Adrenal gland (tissue), 12 donors: ENCODE results near the gene SMIM1. TPM values are rescaled to one million over a fixed set of nuclear protein-coding genes. Genes with fewer than 3 reads are reported as not detected.

Experiments
- DNase-seq, 7 donors: peaks; one replicate each; pipeline ENCODE4 v3.0.0-alpha.2; 2019 to 2020
- H3K27ac ChIP-seq, 5 donors: fragments of 200-600 bp; sonication (generic) in 4 of 5; 1 replicate in 3 of 5; 2 replicates in 2 of 5; pipeline versions ENCODE4 v1.5.1 to v1.8.0; 2016 to 2020; ENCODE audit warnings: mild to moderate bottlenecking in 1 of 5
- H3K27me3 ChIP-seq: fragments of 200-600 bp; 2 replicates; pipeline ENCODE4 v1.8.0; 2021
- H3K36me3 ChIP-seq, 2 donors: fragments of 200-600 bp; replicated peaks in 1 of 2; 1 replicate in 1 of 2; 2 replicates in 1 of 2; pipeline versions ENCODE4 v1.5.1 to v1.8.0; 2018 to 2022
- H3K4me1 ChIP-seq, 2 donors: fragments of 200-600 bp; replicated peaks in 1 of 2; 1 replicate in 1 of 2; 2 replicates in 1 of 2; pipeline versions ENCODE4 v1.5.1 to v1.8.0; 2018 to 2021
- H3K4me3 ChIP-seq, 4 donors: fragments of 200-600 bp; sonication (generic) in 3 of 4; one replicate each; pipeline ENCODE4 v1.5.1; 2016 to 2018
- H3K9me3 ChIP-seq, 3 donors: fragments of 200-600 bp; sonication (generic) in 1 of 3; replicated peaks in 1 of 3; 1 replicate in 2 of 3; 2 replicates in 1 of 3; pipeline versions ENCODE4 v1.5.1 to v1.8.0; 2016 to 2021
- CTCF ChIP-seq, 6 experiments: fragments of 450-650 bp in 4 of 6; fragments of 200-600 bp in 2 of 6; sonication (generic) in 1 of 6; IDR thresholded peaks; 1 replicate in 5 of 6; 2 replicates in 1 of 6; pipeline versions ENCODE4 v1.5.1 to v1.8.0; 2016 to 2021; ENCODE audit warnings: antibody characterized with exemption in 6 of 6, mild to moderate bottlenecking in 2 of 6, moderate library complexity in 1 of 6
- POLR2A ChIP-seq, 2 donors: fragments of 450-650 bp; IDR thresholded peaks; one replicate each; pipeline ENCODE4 v1.6.1; 2017; ENCODE audit warnings: antibody characterized with exemption in 2 of 2, mild to moderate bottlenecking in 2 of 2, moderate library complexity in 1 of 2
- WGBS, 4 donors: extraction: QIAGEN DNeasy Blood & Tissue Kit in 2 of 4; methylation state at CpG; one replicate each; pipeline versions ENCODE4 v1.1.5 to v1.1.7; 2013 to 2017; 5-methylcytosine and 5-hydroxymethylcytosine counted together
- intact Hi-C, 2 donors: fragments of 100-400 bp; cut with DNase I; formaldehyde crosslinking; loops; one replicate each; pipeline versions ENCODE4 v1.14.1 to v1.15.0; 2022 to 2023
- polyA plus RNA-seq, 3 donors: library from polyadenylated mRNA; stranded (reverse); fragments of 200-250 nt in 2 of 3; fragments of 350-450 nt in 1 of 3; fragmentation: Illumina TruSeq in 1 of 3; extraction: RNeasy Lipid Tissue Mini Kit (QIAGEN cat#74804) in 1 of 3; gene quantifications; one replicate each; pipeline ENCODE4 v1.2.3, GENCODE V29; 2013 to 2014
- total RNA-seq, 9 donors: library from RNA; depleted of rRNA in 4 of 9; stranded (reverse); fragments of >200 nt in 4 of 9; fragments of 120-200 nt in 1 of 9; fragmentation: NEBNext Ultra II Directional in 1 of 9; extraction: Animal tissue kit (Norgen Biotek cat#: 25700) in 1 of 9; gene quantifications; one replicate each; pipeline versions ENCODE4 v1.1.0 to v1.2.4, GENCODE V29; 2013 to 2023
- donor health status: healthy with polysubstance abuse.
- donor health status: Bipolar disorder and iron deficiency.
- donor health status: DM: yes; HTN: yes; CAD: no.
- donor health status: DM: no; HTN: no; CAD: no.
- donor health status: DM: no; HTN: no; CAD: no.
- donor health status: DM: yes; HTN: yes; CAD: no.

The SMIM1 gene
- total and polyA plus RNA-seq, 12 donors: 0.35 to 22.0 (median 7.0) TPM; not detected in 2

- Histone ChIP-seq H3K4me3 (no peak overlapping the region), H3K27me3 (no peaks in the 10 kb centered on the region), H3K4me1 (no peaks in the 10 kb centered on the region), H3K27ac (no peak overlapping the region), H3K36me3 (no peaks in the 10 kb centered on the region), H3K9me3 (no peaks in the 10 kb centered on the region)
- intact Hi-C loops: loop anchor here in 1 of 2 donors (10.0 kb wide), 1 partner anchor 235 kb away; no protein-coding TSS in a partner anchor
- DNase-seq: no peak
- WGBS, 4 donors: 77 to 95% (median 83%) methylated on average over 8 to 32 of the region's 32 CpGs
- TF ChIP-seq POLR2A (IDR thresholded peaks at IDR 0.05): no peak
- no peak for TF ChIP-seq CTCF (IDR thresholded peaks at IDR 0.05)
Observed at GRCh38 chr1:3729594-3730542, 42.7 kb upstream of the SMIM1 start.

GRCh38 chr1:3730543-3731247, 41.9 kb upstream of the SMIM1 start:
- Histone ChIP-seq H3K27ac (no peak overlapping the region), H3K9me3 (no peaks in the 10 kb centered on the region), H3K4me1 (no peaks in the 10 kb centered on the region), H3K27me3 (no peaks in the 10 kb centered on the region), H3K36me3 (no peaks in the 10 kb centered on the region), H3K4me3 (no peak overlapping the region)
- WGBS, 4 donors: 79 to 84% (median 81%) methylated on average over 15 to 25 of the region's 25 CpGs
- DNase-seq: no peak
- intact Hi-C loops: no loop called here
- TF ChIP-seq CTCF (IDR thresholded peaks at IDR 0.05): no peak
- TF ChIP-seq POLR2A (IDR thresholded peaks at IDR 0.05): no peak

- no peaks in the 10 kb centered on the region for H3K9me3 ChIP-seq
- H3K36me3 ChIP-seq: peaks cover 0 to 9% of the 10 kb centered on the region in 2 donors
- H3K4me1 ChIP-seq: no peaks in the 10 kb centered on the region
- no peak overlapping the region for H3K27ac ChIP-seq
- intact Hi-C loops: no loop called here
- 53 to 63% (median 60%) methylated on average over 7 to 25 of the region's 25 CpGs for WGBS, 4 donors
- no peak overlapping the region for H3K4me3 ChIP-seq
- no peak for DNase-seq
- no peak for TF ChIP-seq CTCF (IDR thresholded peaks at IDR 0.05)
- TF ChIP-seq POLR2A (IDR thresholded peaks at IDR 0.05): no peak
- no peaks in the 10 kb centered on the region for H3K27me3 ChIP-seq
Observed at GRCh38 chr1:3731583-3732433, 40.7 kb upstream of the SMIM1 start.
